ENCODE measurements around the gene KLF6.

DNA sequence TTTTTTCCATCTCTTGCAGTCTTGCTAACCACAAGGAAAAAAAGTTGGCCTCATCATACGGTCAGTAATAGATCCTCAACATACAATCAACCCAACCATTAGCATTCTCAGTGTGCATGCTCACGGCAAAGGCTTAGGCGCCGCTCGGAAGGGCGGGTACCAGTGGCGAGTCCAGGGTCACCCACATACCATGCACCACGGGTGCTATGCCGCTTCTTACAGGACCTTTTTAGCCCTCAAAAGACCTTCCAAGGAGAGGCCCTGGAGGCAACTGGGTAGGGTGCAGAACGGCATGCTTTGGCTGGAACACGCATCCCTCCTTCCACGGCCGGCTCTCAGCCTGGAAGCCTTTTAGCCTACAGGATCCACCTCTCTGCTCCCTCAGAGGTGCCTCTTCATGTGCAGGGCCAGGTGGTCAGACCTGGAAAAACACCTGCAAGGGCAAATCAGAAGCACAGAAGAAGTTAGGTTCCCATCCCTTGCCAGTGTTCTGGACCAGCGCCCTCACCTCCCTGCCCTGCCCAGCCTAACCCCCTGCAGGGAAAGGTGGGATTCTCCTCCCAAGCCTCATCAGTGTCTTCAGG, 5.8 kb downstream of the KLF6 start:
- TF ChIP-seq GATA3 (IDR thresholded peaks at IDR 0.05; ENCODE audit: low read depth, low read length) (no peak), GATA2 (IDR thresholded peaks at IDR 0.05; ENCODE audit: low read depth, low read length) (no peak)
